Suppressor macrophage (primary cell): ENCODE results near the gene TMEM125.

Source experiments
- DNase-seq, 4 experiments: peaks; one replicate each; pipeline ENCODE4 v3.0.0-alpha.2; 2020 to 2022
- total RNA-seq, 17 experiments: gene quantifications; one replicate each; lab custom pipeline; 2026; ENCODE audit warnings: mixed read lengths in 6 of 17, inconsistent platforms in 3 of 17; lab: John Stamatoyannopoulos, UW

Gene TMEM125
- 0 to 0.99 (median 0) reads per million in 17 experiments for total RNA-seq

DNA sequence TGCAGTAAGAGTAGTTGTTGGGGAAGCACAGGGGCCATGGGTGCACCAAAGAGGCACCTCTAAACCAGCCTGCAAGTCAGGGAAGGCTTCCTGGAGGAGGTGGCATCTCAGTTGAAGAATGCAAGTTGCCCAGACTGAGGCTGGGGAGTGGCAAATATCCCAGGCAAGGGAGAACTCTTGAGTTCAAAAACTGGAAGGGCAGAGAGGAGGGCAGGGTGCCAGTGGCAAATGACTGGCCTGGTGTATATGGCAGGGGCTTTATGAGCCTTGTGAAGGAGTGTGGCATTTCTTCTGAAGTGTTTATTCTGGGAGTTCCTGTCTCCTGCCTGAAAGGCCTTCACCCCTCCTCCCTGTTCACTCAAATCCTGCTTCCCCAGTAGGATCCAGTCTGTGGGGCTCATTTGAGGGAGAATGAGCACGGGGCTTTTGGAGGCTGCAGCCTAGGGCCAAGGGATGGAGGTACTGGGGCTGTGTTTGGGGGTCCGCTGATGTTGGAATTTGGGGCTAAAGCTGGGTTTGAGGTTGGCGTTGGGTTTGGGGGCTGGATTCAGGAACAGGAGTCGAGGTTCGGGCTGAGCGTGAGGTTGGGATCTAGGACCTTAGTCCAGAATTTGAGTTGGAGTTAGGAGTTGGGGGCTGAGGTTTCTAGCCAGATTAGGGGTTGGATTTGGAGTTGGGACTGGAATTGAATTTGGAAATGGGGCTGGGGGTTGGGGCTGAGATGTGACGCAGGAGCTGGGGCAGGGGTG, at the start of gene TMEM125:
TSS of gene TMEM125 (plus strand) at position 357 of the 749 bp plus-strand sequence. CDS start 2,740 bp downstream, outside the sequence.
- DNase-seq: no peak

DNA sequence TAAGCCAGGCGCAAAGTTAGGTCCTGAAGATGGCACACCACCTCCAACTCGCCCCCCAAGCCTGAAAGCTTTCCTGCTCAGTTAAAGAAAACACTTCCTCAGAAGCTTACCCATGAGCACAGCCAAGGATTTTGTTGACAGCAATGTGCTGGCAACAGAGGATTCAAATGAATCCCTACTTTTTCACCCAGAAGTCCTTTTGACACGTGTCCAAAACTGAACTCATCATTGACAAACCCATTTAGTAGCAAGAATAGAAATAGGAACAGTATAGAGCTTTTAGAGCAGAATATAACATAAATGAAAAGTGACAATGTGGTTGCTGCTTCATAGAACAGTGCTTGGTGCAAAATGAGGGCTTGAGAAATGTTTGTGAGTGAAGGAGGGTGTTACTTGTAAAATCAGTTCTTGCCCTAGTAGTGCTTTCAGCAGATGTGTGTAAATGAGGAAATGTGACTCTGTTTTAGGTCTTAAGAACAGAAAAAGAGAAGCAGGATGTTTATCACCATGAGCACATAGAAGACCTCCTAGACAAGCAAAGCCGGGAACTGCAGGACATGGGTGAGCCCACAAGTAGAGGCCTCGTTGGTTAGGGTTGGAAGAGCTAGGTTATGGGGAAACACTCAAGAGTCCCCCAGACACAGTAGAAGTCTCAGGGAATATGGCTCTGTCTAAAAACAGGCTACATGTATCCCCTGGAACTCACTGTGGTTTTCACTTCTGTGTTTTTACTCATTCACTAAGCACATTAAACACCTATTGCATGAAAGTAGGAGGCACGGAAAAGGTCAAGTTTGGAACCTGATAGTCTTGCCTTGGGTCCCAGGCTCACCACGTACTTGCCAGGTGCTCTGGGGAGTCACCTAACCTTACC, 48.6 kb upstream of the TMEM125 start:
- peak; percentile 37 to 62 (median 50) for DNase-seq

DNA sequence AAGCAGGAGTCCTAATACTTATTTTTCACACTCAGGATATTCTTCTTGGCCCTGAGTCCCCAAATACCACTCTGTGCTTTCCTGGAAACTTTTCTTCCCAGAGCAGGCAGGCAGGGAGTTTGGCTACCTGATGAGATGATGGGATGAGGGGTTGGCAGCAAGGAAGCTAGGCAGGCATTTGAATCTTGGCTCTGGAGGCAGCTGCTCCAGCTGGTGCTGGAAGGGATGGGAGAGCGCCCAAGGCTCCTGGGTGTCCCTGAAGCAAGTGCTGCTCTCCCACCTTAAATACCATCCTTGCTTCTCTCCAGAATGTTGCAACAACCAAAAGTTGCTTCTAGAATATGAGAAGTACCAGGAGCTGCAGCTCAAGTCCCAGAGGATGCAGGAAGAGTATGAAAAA, 48.0 kb upstream of the TMEM125 start:
- no peak for DNase-seq

DNA sequence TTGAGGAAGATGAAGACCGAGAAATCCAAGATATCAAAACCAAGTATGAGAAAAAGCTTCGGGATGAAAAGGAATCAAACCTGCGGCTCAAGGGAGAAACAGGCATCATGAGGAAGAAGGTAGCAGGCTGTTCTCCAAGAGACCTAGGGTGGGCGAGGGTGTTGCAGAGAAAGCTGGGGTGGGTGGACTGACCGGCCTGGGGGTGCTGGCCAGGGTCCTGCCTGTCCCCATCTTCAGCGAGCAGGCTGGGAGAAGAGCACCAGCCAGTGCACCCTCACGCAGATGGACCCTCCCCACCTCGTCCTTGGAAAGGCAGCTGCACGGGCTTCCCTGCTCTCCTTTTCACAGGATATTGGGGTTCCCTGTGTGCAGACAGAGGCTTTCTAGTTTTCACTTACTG, 46.9 kb upstream of the TMEM125 start:
- no peak for DNase-seq

DNA sequence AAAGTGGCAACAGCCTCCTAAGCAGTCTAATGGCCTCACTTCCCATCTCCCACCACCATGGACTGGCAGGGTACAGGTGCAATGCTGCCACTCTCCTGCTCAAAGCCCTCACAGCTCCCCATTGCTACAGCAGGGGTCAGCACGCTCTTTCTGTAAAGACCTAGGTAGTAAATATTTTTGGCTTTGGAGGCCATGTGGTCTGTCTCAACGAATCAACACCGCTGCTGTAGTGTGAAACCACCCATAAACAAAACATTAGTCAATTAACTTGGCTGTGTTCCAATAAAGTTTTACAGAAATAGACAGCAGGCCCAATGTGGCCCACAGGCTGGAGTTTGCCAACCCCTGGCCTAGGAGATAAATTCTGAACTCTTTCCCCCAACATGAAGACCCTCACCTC, 44.6 kb upstream of the TMEM125 start:
- peak in 2 of 4 experiments; percentile 13 to 16 for DNase-seq

DNA sequence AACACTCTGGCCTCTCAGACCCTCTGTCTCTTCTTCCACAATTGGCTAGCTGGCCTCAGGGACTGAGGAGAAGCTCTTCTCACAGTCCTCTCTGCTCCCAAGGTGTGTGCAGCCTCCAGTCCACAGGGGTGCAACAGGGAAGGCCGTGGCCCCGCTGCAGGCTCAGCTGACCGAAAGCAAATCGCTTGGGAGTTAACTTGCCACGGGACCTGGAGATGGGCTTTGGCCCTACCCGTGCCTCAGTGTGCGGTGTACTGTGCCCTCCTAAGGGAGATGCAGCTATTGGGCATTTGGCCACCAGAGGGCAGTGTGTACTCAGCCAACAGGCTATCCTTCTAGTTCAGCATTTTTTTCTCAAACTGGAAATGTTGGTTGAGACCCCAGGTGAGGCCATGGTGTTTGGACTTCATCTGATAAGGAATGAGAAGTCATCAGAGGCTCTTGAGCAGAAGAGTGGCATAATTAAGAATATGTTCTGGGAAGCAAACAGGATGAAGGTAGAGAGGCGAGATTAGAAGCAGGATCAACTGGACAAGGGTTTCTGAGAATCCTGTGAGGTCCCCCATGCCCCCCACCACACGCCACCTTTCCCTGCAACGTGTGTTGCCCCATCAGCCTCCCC, 42.5 kb upstream of the TMEM125 start:
- peak; percentile 79 to 91 (median 86) for DNase-seq

DNA sequence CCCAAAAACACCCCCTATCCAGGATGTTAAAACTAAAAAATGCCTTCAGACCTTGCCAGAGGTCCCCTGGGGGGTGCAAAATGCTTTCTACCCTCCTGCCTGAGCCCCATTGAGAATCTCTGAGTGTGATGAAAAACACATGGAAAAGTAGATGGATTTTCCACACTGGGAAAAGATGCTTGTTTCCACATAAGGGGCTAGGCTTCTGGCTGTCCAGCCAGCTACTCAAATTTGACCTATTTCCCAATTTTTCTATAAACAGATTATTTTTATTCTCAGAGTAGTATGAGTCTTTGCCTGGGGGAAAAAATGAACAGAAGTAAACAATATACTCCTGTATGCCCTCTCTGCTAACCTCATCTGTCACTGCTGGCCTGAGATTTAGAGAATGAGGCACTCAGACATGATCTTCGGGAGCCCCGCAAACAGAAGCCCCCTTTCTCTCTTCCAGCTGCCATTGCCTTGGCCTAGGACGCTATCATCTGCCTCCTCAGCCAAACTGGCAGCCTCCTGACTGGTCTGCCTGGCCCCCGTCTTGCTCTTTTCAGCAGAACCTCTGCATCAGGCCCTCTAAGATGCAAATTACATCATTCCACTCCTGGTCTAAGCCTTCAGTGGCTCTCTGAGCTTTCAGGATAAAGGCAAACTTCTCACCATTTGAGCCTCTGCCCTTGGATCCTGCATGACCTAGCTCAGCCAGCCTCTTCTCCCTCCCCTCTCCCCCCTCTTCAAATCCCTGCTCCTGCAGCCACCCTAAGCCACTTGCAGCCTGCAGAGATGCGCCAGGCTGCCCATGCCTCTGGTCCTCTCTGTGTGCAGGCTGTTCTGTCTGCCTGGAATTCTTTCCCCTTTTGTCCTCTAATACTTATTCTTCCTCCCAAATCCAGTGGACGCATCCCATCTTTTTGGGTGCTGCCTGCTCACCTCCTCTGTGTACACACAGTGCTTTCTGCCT, 39.7 kb upstream of the TMEM125 start:
- no peak for DNase-seq

DNA sequence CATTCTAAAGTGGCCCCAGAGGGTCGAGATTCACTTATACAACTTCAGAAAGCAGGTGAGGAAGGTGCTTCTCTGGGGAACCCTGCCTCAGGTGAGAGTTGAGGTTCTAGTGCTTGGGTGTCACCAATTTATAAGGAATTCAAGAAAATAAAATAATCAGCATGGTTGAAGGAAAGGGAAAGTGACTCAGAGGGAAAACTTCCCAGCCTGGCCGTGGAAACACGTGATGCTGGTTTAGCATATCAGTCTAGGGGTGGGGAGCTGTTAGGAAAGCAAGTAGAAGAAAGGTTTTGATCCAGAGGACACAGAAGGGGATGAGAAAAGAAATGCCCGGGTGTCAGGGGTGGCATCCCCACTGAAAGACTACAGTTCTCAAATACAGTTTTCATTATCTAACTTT, 37.7 kb upstream of the TMEM125 start:
- DNase-seq: peak in 1 of 4 experiments; percentile 4

DNA sequence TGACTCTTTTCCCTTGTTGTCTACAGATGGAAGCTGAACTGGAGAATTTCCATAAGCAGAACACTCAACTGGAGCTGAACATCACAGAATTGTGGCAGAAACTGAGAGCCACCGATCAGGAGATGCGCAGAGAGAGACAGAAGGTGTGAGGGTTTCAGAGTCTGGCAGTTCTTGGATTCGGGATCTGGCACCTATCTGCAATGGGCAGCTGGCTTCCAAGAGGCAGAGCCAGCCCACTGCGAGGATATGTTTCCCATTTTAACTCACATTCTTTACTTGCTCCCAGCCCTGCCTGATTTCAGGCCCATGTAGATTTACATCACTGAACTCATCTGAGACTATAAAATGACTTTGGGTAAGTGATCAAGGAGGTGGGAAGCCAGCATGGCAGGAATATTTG, 37.3 kb upstream of the TMEM125 start:
- DNase-seq: no peak

DNA sequence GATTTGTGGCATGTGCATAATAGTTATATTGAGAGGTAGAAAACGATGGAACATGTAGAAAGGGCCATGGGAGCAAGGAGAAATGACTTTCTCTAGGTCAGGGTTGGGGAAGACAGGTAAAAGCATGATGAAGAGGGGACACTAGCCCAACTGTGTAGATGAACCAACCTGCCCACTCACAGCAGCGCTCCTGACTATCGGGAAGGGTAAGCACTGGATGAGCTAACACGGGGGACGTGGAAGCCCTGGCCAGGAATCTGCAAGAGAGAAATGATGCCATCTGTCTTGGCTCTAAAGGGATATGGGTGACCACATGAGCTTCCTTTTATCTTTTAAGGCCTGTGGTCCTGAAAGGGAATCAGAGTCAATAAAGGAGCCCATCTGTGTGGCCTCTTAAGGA, 36.2 kb upstream of the TMEM125 start:
- DNase-seq: no peak

DNA sequence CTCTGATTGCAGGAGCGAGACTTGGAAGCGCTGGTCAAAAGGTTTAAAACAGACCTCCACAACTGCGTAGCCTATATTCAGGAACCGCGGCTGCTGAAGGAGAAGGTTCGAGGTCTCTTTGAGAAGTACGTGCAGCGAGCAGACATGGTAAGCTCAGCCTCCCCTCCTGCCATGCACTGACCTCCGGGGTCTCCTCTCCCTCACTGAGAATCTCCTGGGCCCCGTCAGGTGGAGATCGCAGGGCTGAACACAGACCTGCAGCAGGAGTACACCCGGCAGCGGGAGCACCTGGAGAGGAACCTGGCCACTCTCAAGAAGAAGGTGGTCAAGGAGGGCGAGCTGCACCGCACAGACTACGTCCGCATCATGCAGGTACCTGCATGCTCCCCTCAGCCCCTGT, 35.5 kb upstream of the TMEM125 start:
- no peak for DNase-seq

DNA sequence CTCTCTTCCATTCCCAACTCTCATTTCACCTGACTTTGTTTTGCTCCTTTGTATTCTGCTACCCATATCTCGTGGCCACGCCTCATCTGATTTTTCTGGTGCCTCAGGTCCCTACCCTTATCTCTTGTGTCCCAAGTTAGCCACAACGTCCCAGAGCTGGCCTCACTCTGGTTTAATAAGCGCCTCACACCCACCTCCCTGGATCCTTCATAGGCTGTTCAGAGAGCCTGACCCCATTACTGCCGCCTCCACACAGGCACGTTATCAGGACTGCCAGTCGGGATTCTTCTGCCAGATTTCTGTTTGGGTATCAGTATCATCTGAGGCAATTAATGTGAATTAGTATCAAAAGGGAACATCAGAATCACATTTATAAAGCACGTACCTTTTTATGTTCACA, 34.7 kb upstream of the TMEM125 start:
- no peak for DNase-seq

DNA sequence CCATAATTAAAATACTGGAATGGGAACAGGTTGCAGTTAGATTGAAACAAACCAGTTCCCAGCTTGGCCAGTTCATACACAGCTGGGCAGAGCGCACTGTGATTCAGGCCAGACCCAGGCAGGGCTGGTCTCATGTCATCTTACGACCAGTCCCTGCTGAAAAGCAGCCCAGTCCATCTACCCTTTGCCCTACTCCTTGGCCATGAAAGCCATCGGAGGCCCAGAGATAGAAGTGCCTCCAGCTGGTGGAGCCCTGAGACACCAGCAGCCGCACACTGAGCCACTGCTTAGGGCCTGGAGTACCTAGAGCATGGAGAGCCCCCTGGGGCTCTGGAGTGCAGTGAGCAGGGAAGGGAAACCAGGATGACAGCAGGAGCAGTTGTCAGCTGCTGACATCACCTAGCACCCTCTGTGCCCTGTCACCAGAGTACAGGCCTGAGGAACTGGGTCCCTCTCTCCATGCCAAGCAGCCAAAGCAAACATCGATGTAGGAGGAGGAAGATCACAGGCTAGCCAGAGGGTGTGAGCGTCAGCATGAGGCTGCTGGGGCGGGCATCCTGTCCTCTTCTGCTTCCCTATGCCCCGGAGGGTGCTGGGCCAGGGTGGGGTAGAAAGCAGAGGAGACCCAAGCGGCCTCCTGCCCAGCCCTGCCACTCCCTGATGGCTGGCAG, 34.2 kb upstream of the TMEM125 start:
- DNase-seq: peak; percentile 27 to 61 (median 44)

DNA sequence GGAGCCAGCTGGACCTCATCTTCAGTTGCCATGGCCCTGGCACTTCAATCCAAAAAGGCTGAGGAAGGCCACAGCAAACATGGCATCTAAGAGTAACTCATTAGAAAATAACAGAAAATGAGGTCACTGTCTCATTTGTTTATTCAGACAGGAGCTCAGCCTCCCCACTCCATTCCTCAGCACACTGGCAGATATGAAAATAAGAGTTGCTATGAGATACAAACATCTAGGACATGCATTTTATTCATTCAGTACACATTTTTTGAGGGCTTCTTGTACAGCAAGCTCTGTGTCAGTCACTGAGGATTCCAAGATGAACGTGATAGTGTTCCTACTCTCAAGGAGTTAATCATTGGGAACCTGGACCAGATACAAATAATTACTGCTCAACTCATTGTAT, 32.7 kb upstream of the TMEM125 start:
- DNase-seq: no peak

DNA sequence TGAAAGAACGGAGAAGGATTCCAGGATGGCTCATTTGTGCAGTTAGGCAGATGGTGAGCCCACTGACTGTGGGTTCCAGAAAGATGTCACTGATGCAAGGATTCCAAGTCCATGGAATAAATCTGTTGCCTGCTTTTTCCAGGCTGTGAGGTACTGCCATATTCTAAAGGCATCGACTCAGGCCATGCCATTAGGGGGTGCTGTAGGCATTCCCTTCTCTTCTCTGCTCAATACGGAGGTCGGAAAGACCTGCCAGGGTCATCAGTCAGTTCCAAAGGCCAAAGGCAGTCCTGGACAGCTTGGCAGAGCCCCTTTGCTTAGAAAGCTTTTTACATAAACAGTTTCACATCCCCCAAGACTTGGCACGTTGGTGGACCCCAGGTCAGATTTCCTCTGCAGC, 31.7 kb upstream of the TMEM125 start:
- peak; percentile 72 to 82 (median 76) for DNase-seq

DNA sequence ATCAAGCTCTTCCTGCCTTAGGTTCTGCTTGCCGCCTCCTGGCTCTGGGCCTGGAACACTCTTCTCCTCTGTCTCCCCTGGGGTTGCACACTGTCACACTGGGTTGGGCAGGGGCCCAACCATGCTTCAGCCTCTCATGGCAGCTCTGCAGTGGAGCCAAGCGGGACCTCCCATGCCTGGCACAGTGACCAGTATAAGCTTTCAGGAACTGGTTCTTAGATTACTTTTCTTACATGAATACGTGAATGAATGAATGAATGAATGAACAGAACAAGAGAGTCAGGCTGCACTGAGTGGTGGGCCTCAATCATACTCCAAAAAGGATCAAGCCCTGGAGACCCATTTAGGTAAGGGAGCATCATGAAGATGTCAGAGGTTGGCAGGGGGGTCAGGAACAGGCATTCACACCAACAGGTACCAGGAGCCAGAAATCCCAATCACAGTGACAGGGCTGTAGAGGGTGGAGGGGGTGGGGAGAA, 30.8 kb upstream of the TMEM125 start:
- DNase-seq: no peak

DNA sequence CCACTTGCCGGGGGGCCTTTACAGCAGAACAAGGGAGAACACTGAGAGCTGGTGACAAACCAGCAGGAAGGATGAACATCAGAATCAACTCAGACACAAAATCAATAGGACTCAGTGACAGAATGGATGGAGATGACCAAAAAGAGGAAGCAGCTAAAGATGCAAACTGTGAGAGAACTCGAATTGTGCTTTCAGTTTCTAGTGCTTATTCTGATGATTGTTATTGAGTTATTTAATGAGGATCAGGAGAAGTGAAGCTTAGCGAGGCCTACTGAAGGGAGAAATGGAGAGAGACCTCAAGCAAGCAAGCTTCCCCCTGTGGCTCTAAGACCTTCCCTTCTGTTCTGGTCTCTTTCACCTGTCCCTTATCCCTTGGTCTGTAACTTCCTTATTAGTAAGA, 30.3 kb upstream of the TMEM125 start:
- peak; percentile 20 to 61 (median 38) for DNase-seq

DNA sequence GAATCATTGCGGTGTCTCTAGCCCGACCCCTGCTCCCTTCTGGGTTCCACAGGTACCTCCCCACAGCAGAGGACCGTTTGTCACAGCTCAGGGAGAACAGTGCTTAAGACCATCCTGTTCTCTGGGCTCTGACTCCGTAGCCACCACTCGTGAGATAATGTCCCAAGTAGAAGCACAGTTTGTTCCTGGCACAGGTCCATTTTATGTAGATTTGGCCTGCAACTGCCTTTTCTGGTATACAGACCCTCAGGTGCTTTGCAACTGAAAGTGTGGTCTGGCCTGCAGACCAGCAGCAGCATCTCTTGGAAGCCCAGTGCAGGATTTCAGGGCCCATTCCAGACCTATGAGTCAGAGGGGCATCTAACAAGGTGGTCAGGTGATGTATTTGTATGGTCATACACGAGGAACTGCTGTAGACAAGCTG, 28.4 kb upstream of the TMEM125 start:
- DNase-seq: no peak

DNA sequence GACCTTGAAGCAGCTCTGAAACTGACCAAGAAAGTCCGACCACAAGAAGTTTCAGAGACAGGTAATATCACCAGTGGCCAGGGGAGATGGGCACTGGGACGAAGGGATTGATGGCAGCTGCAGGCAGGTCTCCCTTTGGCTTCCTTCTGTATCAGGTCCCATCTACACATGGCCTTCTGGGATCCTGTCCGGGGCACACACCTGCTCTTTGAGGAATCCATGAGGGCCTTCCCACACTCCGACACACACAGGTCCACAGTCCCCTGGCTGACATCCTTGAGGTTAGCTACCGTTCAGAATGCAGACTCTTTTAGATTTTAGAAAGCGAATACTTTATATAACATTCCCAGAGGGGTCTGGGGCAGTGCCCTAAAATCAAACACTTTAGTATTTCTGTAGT, 26.5 kb upstream of the TMEM125 start:
- no peak for DNase-seq

DNA sequence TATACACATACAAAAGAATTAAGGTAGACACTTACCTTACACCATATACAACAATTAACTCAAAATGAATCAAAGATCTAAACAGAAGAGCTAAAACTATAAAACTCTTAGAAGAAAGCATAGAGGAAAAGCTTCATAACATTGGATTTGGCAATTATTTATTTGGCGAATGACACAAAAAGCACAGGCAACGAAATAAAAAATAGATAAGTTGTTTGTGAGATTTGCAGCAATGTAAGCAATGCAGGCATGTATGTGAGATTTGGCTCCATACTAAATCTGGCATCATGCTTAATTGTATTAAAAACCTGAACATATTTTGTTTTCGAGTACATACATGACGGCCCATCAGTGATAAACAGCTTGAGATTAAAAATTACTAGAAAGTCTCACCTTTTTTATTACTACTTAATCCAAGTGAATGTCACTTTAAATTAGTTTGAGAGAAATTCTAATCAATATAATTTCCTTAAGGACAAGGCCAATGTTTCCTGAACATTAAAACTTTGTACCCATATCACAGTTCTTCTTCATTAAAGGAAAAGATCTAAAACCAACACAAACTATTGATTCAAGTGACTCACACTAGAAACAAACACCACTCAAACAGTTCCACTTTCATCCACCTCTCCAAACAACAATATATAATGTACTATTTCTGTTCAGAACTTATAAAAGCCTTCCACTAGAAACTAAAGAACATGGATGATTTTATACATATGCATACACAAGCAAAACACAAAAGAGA, 23.1 kb upstream of the TMEM125 start:
- DNase-seq: no peak
